ENCODE data around the gene COL4A6.

The COL4A6 gene

DNA sequence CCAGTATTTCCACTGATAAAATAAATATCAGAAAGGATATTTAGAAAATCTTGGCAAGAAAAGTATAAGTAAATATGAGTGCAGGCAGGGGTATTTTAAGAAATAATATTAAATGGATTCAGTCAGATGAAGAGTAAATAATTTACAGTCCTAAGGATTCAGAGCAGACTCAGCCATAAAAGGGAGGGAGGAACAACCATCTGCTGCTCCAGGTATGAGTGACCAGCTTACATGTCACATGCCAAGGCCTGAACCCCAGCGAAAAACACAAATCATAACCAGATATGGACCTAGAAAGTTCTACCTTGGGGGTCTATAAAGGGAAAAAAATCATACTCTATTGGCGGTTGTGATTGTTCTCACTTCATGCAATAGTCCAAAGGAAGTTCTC lies 166.8 kb downstream of the COL4A6 start:
- DNase-seq (ENCODE audit: low read depth in 2 of 2) = no peak

DNA sequence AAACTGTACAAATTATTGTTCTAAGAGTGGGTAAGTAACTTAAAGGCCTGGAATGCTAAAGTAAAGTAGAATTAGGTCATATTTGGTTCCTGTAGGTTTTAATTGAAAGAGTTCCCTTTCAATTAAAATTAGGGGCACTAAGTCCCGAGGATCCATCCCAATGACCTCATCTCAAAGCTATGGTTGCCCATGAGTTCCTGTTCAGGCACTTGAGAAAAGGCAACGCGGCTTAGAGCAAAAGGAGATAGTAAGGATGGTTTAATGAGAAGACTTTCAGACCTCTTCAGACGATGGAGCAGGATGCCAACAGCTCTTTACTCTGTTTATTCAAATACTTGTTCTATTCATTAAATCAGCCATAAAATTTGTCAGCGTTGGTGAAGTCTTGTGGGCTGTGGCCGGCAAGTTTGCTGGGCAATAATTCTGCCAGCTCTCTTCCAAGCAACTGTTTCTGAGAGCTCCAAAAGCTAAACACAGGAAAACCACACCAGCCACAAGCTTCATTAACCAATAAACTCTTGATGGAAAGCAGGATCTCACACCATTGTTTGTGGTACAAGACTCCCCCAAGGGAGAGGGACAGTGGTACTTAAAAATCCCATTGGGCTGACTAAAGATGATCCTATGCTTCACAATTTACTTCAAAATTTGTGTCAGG lies 167.4 kb downstream of the COL4A6 start:
- DNase-seq (ENCODE audit: low read depth in 2 of 2) = no peak

DNA sequence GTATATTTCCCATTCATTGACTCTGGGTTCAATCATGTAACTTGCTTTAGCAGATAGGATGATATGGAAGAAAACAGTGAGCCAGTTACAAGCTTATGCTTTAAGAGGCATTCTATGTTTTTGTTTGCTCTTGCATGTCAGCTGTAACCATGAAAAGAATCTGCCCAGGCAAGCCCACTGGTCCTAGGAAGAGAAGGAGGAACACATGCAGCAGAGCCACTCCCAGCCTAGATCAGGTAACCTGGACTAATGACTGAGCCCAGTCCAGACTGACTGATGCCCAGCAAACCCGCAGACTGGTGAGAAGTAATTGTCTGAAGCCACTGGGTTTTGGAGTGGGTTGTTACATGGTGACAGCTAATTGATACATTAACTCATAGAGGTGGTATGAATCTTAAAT lies 167.9 kb downstream of the COL4A6 start:
- no peak for DNase-seq (ENCODE audit: low read depth in 2 of 2)

DNA sequence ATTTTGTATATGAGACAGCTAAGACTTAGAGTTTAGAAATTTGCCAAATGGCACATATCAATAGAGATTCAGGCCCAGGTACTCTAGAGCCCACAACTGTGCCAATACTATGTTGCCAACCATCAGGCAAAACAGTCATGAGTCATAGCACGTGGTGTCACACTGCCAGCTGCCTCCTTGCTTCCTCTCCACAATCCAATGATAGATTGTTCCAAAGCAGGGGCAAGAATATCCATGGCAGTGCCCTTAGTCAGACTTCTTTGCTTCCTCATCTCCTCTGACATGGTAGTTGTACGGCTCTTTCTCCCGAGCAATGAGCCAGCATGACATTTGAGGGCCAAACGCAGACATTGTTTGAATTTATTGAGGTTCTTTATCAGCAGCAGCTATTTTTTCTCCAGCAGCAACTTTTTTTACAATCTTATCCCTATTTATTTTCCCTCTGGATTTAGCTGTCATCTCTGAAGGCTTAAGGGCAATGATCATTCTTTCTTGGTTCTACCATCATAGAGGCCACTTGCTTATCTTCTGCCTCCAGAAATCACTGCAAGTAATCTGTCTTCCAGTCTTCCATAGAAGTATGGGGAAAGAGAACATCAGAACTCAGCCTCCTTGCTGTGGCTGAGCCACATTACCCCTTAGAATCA lies 169.7 kb downstream of the COL4A6 start:
- DNase-seq (ENCODE audit: low read depth in 2 of 2) = no peak

DNA sequence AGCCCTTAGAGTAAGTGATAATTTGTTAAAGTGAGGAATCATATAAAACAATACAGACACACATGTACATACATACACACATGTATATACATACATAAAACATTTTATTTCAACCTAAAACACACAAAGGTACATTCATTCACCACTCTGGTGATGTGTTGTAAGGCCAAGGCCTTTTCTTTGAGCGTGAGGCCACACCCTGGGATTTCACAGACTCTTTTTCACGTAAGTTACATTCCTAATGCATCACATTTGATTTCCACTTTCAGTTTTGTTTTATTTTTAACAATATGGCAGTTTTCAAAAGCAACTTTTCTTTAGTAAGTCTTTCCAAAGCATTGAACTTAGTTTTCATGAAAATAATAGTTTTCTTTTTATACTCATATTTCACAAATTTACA lies 170.7 kb downstream of the COL4A6 start:
- DNase-seq (ENCODE audit: low read depth in 2 of 2) = no peak

DNA sequence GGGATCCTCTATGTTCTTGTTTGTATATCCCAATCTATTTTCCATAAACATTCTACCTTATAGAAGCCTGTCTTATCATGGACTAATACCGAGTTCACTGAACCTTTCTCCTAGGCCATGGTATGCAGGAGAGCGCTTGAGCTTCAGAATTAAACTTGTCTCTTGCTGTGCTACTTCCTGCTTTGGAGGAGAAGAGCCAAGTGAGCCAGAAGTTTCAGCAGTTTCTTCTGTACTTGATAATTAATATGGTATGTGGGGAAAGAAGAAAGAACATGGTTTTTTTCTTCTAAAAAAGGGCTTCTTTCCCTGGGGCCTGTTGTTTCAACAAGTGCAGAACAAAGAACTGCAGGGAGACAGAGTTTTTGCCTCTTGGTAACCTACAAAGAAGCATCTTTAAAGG lies 173.8 kb downstream of the COL4A6 start:
- no peak for DNase-seq (ENCODE audit: low read depth in 2 of 2)

DNA sequence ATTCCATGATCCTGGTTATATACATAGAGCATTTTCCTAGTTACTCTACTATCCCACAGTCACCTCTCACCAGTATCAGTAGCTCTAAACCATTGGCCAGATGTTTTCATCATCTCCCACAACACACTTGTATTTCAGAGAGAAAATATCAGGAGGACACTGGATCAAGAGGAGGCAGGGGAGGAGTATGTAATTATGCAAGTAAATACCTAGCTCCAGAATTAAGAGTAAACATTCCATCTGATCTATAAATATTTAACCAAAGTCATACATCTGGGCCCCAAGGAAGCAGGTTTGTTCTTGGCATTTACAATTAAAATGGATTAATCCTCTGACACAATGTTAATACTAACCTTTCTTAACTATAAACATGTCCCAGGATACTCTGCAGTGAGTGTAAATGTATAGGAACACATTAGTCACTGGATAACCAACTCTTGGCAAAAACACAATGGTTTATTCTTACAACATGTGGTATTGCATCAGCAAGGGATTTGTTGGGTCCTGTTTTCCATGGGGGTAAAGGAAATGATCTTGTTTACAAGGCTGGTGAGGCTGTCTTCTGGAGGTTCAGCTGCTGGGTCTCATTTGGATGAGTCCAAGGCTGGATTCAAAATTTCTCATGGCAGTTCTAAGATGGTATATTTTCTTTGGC lies 176.5 kb downstream of the COL4A6 start:
- DNase-seq (ENCODE audit: low read depth in 2 of 2) = no peak

DNA sequence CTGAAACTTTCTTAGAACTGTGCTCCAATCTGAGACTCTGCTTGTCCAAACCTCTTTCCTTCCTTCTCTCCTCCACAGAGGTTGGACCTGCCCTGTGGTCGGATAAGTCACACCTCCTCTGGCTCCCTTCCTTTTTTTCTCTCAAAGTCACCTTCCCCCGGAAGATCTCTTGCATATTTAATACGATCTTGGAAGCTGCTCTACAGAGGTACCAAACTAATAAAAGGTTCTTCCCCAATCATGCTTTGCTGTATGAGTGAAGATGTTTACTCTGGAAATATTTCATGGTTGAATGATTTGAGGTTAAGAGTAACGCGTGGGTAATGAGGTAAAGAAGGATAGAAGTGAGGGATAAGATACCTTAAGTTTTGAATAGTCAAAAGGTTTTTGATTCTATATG lies 180.7 kb downstream of the COL4A6 start:
- no peak for DNase-seq (ENCODE audit: low read depth in 2 of 2)

DNA sequence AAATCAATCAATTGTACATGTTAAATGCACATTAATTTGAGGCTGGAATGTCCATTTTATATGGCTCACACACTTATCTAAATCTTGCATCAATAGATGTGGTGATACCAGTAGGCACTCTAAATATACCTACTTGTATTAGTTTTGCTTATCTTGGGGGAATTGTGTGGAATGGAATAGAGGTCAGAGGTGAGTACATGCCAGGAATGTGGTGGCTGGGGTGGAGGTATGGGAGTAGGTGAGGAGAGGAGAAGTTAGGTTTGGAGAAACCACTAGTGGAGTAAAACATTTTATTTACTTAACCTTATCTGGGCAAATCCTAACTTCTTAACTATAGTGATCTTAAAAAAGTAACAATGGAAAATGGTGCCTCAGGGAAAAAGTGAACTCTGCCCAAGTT lies 183.6 kb downstream of the COL4A6 start:
- DNase-seq (ENCODE audit: low read depth in 2 of 2) = no peak

DNA sequence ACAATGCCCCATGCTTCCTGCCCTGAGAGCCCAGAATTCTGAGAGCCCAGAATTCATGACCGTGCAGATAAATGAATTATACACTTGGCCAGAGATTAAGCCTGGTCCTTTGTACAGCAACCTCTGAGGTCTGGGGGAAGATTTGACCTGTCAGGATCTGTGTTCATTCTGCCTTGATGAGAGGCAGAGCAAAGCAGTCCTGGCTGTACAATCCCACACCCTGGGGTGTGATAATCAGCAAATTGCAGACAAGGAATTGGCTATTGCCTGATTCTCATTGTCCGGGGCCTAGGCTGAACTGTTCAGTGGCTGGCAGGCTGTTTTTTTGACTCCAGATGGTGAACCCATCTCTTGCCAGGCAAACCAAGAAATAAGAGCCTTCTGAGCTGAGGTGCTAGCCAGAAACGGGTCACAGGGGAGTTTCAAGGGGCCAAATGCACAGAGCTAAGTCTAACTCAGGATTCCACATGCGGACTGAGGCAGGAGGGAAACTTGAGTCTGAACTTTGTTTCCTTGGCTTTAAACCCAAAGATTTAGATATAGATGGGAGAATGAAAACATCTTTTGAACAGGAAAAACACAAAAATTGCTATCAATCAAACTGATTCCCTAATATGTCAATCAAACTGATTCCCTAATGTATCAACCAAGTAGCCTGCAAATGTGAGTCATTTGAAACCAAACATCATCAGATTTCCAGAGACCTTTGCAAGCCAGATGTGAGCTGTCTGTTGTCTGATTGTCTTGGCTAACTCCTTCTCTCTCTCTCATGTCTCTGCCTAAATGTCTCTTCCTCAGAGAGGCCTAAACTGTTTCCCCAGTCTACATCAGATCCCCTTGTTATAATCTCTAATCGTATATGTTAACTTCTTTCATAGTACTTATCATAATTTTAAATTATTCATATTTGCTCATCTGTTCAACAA lies 187.3 kb downstream of the COL4A6 start:
- no peak for DNase-seq (ENCODE audit: low read depth in 2 of 2)

DNA sequence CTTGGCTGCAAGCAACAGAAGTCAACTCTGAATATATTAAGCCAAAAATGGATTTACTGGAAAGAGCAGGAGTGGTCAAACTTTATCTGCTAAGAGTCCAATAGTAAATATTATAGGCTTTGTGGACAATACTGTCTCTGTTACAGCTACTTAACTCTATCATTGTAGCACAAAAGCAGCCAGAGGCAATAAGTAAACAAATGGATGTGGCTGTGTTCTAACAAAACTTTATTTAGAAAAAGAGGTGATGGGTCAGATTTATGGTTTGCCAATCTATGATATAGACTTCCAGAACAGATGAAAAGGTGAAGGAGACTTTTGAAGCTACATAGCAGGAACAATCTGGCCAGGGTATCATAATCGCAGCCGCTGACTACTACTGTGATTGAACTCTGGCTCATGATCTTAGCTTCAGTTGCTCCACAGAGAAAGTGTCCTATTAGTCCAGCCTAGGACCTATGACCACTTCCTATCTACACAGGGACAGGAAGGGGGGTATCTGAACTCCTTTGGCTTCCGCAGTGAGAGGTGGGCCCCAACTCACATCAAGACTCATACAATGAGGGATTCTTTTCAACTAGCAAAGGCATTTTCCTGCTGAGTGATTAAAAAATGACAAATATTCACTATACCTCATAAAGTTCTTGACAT lies 191.8 kb downstream of the COL4A6 start:
- no peak for DNase-seq (ENCODE audit: low read depth in 2 of 2)

DNA sequence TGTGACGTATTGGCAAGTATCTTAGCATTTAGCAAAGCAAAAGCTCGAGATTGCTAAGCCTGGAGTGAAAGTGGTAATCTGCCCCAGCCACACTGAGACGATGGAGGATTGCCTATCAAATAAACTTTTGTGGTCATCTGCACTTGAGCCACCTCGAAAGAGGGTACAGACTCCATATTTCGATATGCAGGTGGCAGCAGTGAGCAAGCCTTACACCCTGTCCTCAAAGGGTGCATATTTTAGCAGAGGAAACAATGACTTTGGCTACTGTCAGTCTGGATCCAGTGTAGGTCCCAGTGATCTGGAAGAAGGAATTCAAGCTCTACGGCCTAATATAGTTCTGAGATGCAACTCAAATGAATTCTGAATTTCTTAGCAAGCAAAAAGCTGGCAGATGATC lies 192.8 kb downstream of the COL4A6 start:
- DNase-seq (ENCODE audit: low read depth in 2 of 2) = no peak

DNA sequence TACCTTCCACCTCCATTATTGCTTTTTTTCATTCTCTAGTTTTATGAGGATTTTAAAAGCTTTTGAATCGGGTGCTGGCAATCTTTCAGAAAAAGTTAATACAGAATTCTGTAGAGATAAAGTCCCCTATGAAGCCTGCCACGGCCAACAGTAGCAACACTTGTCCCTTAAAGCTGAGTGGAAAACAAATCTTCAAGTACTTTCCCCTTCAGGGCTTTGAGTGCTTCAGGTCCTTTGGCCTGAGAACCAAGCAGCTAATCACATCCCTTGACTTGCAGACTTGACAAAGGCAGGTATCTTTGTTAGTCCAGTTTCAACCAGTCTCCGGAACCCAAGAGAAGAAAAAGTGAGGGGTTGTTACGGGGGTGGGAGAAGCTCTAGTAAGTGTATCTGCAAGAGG lies 202.2 kb downstream of the COL4A6 start:
- DNase-seq (ENCODE audit: low read depth in 2 of 2) = no peak

DNA sequence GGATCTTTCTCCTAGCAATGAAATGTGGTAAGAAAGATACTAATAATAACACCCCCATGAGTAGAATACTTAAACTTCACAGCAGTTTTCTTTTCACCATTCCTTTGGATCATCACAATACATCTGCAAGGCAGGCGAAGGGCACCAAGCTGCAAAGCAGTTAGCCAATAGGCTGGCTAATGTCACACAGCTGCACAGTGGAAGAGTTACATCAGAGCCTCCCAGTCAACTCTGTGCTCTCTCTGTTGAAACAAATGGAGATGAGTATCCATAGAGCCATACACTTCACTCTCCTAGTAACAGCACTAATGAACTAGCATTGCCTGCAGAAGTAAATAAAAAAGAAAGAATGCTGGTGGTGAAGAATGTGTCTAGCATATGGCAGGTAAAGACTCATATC lies 207.6 kb downstream of the COL4A6 start:
- DNase-seq (ENCODE audit: low read depth in 2 of 2) = no peak

DNA sequence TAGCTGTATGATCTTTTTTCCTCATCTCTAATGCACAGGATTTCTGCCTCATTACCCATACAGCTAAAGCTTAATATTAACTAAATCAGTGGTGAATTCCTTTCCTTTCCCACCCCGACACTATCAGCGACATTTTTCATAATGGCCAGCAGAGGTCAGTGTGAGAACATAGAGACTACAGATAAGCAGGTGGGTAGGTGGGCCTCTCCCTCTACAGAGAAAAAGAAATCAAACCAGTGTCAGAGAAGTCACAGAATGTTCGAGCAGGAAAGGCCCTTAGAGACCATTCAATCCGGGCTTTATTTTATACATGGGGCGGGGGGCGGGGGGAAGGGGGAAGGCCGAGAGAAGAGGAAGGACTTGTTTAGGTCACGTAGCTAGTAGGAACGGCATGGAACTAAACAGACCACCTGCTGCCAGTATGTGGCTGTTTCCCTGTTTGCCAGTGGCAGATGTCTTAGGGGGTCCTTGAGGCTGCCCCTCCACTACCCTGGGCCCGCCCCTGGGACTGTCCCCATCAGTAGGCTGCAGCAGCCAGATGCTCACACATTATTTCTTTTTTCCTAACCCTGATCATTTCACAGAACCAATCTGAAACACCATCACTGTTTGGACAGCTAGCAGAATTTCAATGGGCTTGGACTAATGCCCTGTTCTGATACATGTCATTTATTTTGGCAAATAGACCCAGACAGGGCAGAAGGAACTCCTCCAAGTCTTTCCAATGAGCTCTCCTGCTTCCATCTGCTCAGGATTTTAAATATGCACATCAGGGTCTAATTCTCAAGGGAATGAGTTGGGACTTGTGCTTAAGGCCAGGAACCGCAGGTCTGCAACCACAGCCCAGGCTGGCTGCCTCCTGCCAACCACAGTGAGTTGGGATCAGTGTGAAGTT lies 213.2 kb downstream of the COL4A6 start:
- no peak for DNase-seq (ENCODE audit: low read depth in 2 of 2)

DNA sequence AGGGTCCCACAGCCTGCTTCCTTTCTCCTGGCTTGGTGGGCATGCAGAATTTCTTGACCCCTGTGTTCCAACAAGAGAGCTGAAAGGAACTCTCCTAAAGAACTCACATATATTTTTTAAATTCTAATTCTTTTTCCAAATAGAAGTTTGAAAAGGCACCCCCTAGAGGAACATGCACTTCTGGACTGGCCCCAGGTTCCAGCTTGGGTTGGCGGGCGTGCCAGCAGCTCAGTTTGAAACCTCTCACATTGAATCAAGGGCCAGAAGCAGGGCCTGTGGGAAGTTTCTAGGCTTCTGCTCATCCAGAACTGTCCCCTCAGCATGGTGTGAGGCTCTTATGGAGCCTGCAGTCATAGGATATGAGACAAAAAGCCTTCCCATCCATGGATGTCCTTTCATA lies 214.0 kb downstream of the COL4A6 start:
- no peak for DNase-seq (ENCODE audit: low read depth in 2 of 2)

DNA sequence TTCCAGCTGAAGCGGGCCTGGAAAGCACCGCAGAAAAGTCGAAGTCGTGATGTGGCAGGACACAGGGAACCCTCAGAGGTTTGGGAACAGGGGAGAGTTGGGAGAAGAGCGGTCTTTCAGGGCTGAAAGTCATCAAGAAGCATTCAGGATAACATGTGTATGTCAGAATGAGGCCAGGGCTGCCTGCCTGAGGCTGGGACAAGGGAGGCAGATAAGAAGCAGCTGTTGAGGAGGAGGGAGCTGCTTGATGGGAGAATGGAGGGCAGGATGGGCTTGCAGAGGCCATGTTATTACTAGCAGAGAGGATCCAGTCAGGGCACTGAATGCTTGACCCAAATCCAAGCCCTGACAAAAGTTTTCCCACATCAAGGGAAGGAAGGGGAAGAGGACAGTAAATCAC lies 214.6 kb downstream of the COL4A6 start:
- DNase-seq (ENCODE audit: low read depth in 2 of 2) = no peak

DNA sequence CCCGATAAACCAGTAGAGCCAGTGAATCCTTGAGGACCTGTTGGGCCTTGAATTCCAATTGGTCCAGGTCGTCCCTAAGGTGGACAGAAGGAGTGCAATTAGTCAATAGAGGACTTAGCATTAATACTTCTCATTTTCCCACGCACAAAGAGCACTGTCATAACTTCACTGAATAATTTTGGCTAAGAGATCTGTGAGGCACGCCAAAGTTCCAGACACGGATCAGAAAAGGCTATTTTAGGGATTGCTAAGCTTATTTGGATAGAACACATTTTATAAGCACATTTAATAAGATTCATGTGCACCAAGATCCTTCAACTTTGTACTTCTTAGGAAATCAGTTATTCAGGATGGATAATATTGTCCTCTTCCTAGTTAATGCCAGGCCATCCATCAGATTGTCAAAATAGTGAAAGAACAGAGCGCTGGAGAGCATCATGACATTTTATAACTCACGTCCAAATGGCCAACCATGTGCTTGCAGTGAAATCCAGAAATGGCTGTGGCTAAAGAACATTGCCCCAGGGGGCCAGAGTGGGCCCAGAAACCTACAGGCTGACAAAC lies 216.8 kb downstream of the COL4A6 start:
- DNase-seq (ENCODE audit: low read depth in 2 of 2) = no peak

DNA sequence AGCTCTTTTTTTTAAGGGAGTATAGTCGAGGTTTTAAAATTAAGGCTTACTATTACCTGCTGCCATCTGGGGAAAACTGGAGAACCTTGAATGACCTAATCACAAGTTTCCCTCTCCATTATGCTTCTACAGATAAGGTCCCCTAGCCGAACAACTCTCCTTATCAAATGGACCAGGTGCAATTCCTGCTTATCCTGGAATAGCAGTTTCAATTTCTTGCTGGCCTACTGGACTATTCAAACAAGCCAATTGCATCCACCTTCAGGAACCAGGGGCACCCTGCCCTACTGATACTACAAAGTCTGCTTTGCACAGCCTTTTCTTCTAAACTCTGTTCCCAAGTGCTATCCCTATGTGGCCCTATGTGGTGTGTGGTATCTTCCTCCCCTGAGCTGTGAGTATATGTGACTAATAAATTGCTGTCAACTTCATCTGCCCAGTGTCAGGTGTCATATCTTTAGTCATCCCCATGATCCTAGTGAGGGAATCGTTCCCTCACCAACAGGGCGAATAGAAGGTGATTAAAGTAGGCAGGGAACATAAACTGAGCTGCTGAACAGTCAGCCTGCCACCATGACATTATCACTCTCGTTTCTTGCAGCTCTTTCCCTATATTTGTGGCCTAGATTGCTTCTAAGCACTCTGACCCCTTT lies 218.1 kb downstream of the COL4A6 start:
- DNase-seq (ENCODE audit: low read depth in 2 of 2) = no peak

DNA sequence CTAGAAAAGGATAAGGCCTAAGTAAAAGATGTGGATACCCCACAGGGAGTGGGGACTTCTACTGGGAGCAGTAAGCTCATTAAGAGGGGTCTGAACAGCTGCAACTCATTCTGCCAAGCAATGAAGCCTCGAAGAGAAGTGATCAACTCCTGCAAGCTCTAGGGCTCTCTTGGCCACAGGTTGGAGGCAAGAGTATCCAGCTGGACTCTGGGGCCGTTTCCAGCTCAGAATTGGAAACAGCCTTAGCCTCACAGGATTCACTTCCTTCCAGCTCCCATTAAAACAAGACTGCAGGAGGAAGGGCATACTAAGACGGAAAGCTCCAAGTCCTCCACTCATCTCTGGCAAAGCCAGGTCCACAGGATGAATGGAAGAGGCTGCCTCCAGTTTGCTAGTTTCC lies 220.3 kb downstream of the COL4A6 start:
- no peak for DNase-seq (ENCODE audit: low read depth in 2 of 2)
